NOMO-1 (cell line): Measurements from ENCODE around the gene APOH.

Experiments used
- DNase-seq, 2 experiments: peaks; one replicate each; lab custom pipeline; 2025; ENCODE audit not compliant: unreplicated experiment in 2 of 2; lab: John Stamatoyannopoulos, UW

Gene APOH

GRCh38 chr17:66198242-66198641, 31.0 kb downstream of the APOH start:
- DNase-seq: no peak

- DNase-seq: peak in 1 of 2 experiments; percentile 46
Measured at GRCh38 chr17:66192378-66192687, 36.9 kb downstream of the APOH start.

GRCh38 chr17:66191593-66192377, 37.4 kb downstream of the APOH start, which contains the start of gene CEP112:
CEP112 (minus strand) TSS chr17:66192133.
- DNase-seq: peak; percentile 64 to 84

- DNase-seq: no peak
Measured at GRCh38 chr17:66190738-66191592, 38.2 kb downstream of the APOH start.

GRCh38 chr17:66187718-66188117, 41.5 kb downstream of the APOH start:
- DNase-seq: no peak

GRCh38 chr17:66185862-66186261, 43.4 kb downstream of the APOH start:
- DNase-seq: no peak

GRCh38 chr17:66184392-66184791, 44.8 kb downstream of the APOH start:
- no peak for DNase-seq

- DNase-seq: no peak
Measured at GRCh38 chr17:66183529-66183928, 45.7 kb downstream of the APOH start.

GRCh38 chr17:66178642-66179041, 50.6 kb downstream of the APOH start:
- DNase-seq: no peak

- no peak for DNase-seq
Measured at GRCh38 chr17:66177048-66177447, 52.2 kb downstream of the APOH start.

GRCh38 chr17:66175892-66176291, 53.3 kb downstream of the APOH start:
- DNase-seq: no peak

GRCh38 chr17:66172691-66173223, 56.5 kb downstream of the APOH start:
- DNase-seq: no peak

GRCh38 chr17:66172144-66172543, 57.1 kb downstream of the APOH start:
- DNase-seq: no peak

GRCh38 chr17:66171692-66172091, 57.5 kb downstream of the APOH start:
- no peak for DNase-seq

GRCh38 chr17:66171172-66171571, 58.0 kb downstream of the APOH start:
- DNase-seq: no peak

- DNase-seq: no peak
Measured at GRCh38 chr17:66169839-66170238, 59.4 kb downstream of the APOH start.

- DNase-seq: no peak
Measured at GRCh38 chr17:66167189-66167815, 61.9 kb downstream of the APOH start.

GRCh38 chr17:66165537-66166123, 63.6 kb downstream of the APOH start:
- peak; percentile 4 to 27 for DNase-seq
